HG03565 (cell line): Measurements from ENCODE around the gene INTS2.
"Not testable (repeated sequence)": the region's sequence is repeated elsewhere in the genome, so short reads cannot be mapped to it uniquely, and the experiment has no call there.

Source experiments
- ATAC-seq: cut with Tn5 transposase; IDR thresholded peaks from one replicate; pipeline ENCODE4 v1.9.1; 2021; ENCODE audit warnings: mild to moderate bottlenecking, moderate library complexity; ENCODE audit not compliant: unreplicated experiment

Gene INTS2

GRCh38 chr17:61825448-61826137 is 102.2 kb downstream of the INTS2 start:
- ATAC-seq: no peak

GRCh38 chr17:61822326-61823285 is 105.2 kb downstream of the INTS2 start:
- no peak for ATAC-seq

- no peak for ATAC-seq
Observed at GRCh38 chr17:61821655-61822054, 106.1 kb downstream of the INTS2 start.

- ATAC-seq: not testable (repeated sequence)
Observed at GRCh38 chr17:61819265-61819664, 108.5 kb downstream of the INTS2 start.

- no peak for ATAC-seq
Observed at GRCh38 chr17:61818225-61818624, 109.6 kb downstream of the INTS2 start.

GRCh38 chr17:61817452-61817851 is 110.3 kb downstream of the INTS2 start:
- ATAC-seq: no peak

GRCh38 chr17:61816538-61816937 is 111.2 kb downstream of the INTS2 start:
- no peak for ATAC-seq

- ATAC-seq: no peak
Observed at GRCh38 chr17:61815863-61816503, 111.8 kb downstream of the INTS2 start.
